Stimulated activated memory B cell treated with anti-CD40 and anti-IgM and Interleukin-4, amounts not matched to agents 10 μg/mL and 1 μg/mL and 100 μg/mL, for 72 hours (primary cell): ENCODE data around the gene CUBN.

Experiments used
- ATAC-seq: fragments of 150-1000 bp; cut with Tn5 transposase; 2 replicates; pipeline ENCODE4 v1.10.0; 2021
- H3K27ac Mint-ChIP-seq: one replicate; pipeline ENCODE4 v1.8.0; 2022; ENCODE audit warnings: mild to moderate bottlenecking, mixed read lengths
- H3K27me3 Mint-ChIP-seq: one replicate; pipeline ENCODE4 v1.8.0; 2022; ENCODE audit warnings: mixed read lengths
- H3K36me3 Mint-ChIP-seq: one replicate; pipeline ENCODE4 v1.8.0; 2022; ENCODE audit warnings: mixed read lengths
- H3K4me1 Mint-ChIP-seq: one replicate; pipeline ENCODE4 v1.8.0; 2022; ENCODE audit warnings: mixed read lengths
- H3K4me3 Mint-ChIP-seq: one replicate; pipeline ENCODE4 v1.8.0; 2022; ENCODE audit warnings: mild to moderate bottlenecking, moderate library complexity, mixed read lengths
- H3K9me3 Mint-ChIP-seq: one replicate; pipeline ENCODE4 v1.8.0; 2022; ENCODE audit warnings: mixed read lengths

Gene CUBN

GRCh38 chr10:16966991-16967865 is 162.4 kb downstream of the CUBN start:
- H3K4me1 Mint-ChIP-seq: no peaks in the 10 kb centered on the region
- H3K27me3 Mint-ChIP-seq: no peaks in the 10 kb centered on the region
- no peaks in the 10 kb centered on the region for H3K36me3 Mint-ChIP-seq
- no peaks in the 10 kb centered on the region for H3K9me3 Mint-ChIP-seq
- H3K4me3 Mint-ChIP-seq: no peak overlapping the region
- H3K27ac Mint-ChIP-seq: no peak overlapping the region
- ATAC-seq: no peak

- no peaks in the 10 kb centered on the region for H3K27me3 Mint-ChIP-seq
- H3K4me3 Mint-ChIP-seq: no peak overlapping the region
- no peaks in the 10 kb centered on the region for H3K36me3 Mint-ChIP-seq
- H3K4me1 Mint-ChIP-seq: no peaks in the 10 kb centered on the region
- no peak overlapping the region for H3K27ac Mint-ChIP-seq
- H3K9me3 Mint-ChIP-seq: no peaks in the 10 kb centered on the region
- ATAC-seq: no peak
These were observed 163.7 kb downstream of the CUBN start for GRCh38 chr10:16965740-16966447.

GRCh38 chr10:16965344-16965616 is 164.3 kb downstream of the CUBN start:
- H3K27me3 Mint-ChIP-seq: no peaks in the 10 kb centered on the region
- H3K9me3 Mint-ChIP-seq: no peaks in the 10 kb centered on the region
- H3K4me3 Mint-ChIP-seq: no peak overlapping the region
- no peaks in the 10 kb centered on the region for H3K4me1 Mint-ChIP-seq
- H3K27ac Mint-ChIP-seq: no peak overlapping the region
- no peak for ATAC-seq
- no peaks in the 10 kb centered on the region for H3K36me3 Mint-ChIP-seq

- no peaks in the 10 kb centered on the region for H3K36me3 Mint-ChIP-seq
- no peak overlapping the region for H3K4me3 Mint-ChIP-seq
- H3K9me3 Mint-ChIP-seq: no peaks in the 10 kb centered on the region
- no peaks in the 10 kb centered on the region for H3K27me3 Mint-ChIP-seq
- H3K27ac Mint-ChIP-seq: no peak overlapping the region
- no peaks in the 10 kb centered on the region for H3K4me1 Mint-ChIP-seq
- no peak for ATAC-seq
These were observed 164.9 kb downstream of the CUBN start for GRCh38 chr10:16964576-16965343.

- H3K4me1 Mint-ChIP-seq: no peaks in the 10 kb centered on the region
- H3K27ac Mint-ChIP-seq: no peak overlapping the region
- H3K9me3 Mint-ChIP-seq: no peaks in the 10 kb centered on the region
- no peak overlapping the region for H3K4me3 Mint-ChIP-seq
- H3K36me3 Mint-ChIP-seq: no peaks in the 10 kb centered on the region
- ATAC-seq: no peak
- no peaks in the 10 kb centered on the region for H3K27me3 Mint-ChIP-seq
These were observed 169.1 kb downstream of the CUBN start for GRCh38 chr10:16960551-16960950.

GRCh38 chr10:16957038-16957437 is 172.6 kb downstream of the CUBN start:
- Mint-ChIP-seq H3K9me3 (no peaks in the 10 kb centered on the region), H3K4me1 (no peaks in the 10 kb centered on the region), H3K27ac (no peak overlapping the region), H3K36me3 (no peaks in the 10 kb centered on the region), H3K4me3 (no peak overlapping the region), H3K27me3 (no peaks in the 10 kb centered on the region)
- no peak for ATAC-seq

GRCh38 chr10:16954280-16955030 is 175.2 kb downstream of the CUBN start:
- Mint-ChIP-seq H3K36me3 (no peaks in the 10 kb centered on the region), H3K9me3 (no peaks in the 10 kb centered on the region), H3K27me3 (no peaks in the 10 kb centered on the region), H3K4me1 (no peaks in the 10 kb centered on the region), H3K4me3 (no peak overlapping the region), H3K27ac (no peak overlapping the region)
- ATAC-seq: no peak

- no peak overlapping the region for H3K4me3 Mint-ChIP-seq
- H3K9me3 Mint-ChIP-seq: no peaks in the 10 kb centered on the region
- H3K4me1 Mint-ChIP-seq: no peaks in the 10 kb centered on the region
- ATAC-seq: no peak
- no peaks in the 10 kb centered on the region for H3K36me3 Mint-ChIP-seq
- no peaks in the 10 kb centered on the region for H3K27me3 Mint-ChIP-seq
- H3K27ac Mint-ChIP-seq: no peak overlapping the region
These were observed 176.3 kb downstream of the CUBN start for GRCh38 chr10:16953270-16953669.

GRCh38 chr10:16952610-16953009 is 177.0 kb downstream of the CUBN start:
- Mint-ChIP-seq H3K4me1 (no peaks in the 10 kb centered on the region), H3K9me3 (no peaks in the 10 kb centered on the region), H3K27ac (no peak overlapping the region), H3K27me3 (no peaks in the 10 kb centered on the region), H3K4me3 (no peak overlapping the region), H3K36me3 (no peaks in the 10 kb centered on the region)
- no peak for ATAC-seq

GRCh38 chr10:16952080-16952479 is 177.5 kb downstream of the CUBN start:
- Mint-ChIP-seq H3K27ac (no peak overlapping the region), H3K9me3 (no peaks in the 10 kb centered on the region), H3K36me3 (peaks cover 3% of the 10 kb centered on the region), H3K4me3 (no peak overlapping the region), H3K4me1 (no peaks in the 10 kb centered on the region), H3K27me3 (no peaks in the 10 kb centered on the region)
- ATAC-seq: no peak

GRCh38 chr10:16950656-16951601 is 178.7 kb downstream of the CUBN start:
- no peak for ATAC-seq
- no peaks in the 10 kb centered on the region for H3K27me3 Mint-ChIP-seq
- peaks cover 8% of the 10 kb centered on the region for H3K36me3 Mint-ChIP-seq
- H3K9me3 Mint-ChIP-seq: no peaks in the 10 kb centered on the region
- H3K4me1 Mint-ChIP-seq: no peaks in the 10 kb centered on the region
- no peak overlapping the region for H3K4me3 Mint-ChIP-seq
- H3K27ac Mint-ChIP-seq: no peak overlapping the region

- no peak for ATAC-seq
- no peak overlapping the region for H3K4me3 Mint-ChIP-seq
These were observed 179.8 kb downstream of the CUBN start for GRCh38 chr10:16949816-16950215.

GRCh38 chr10:16948361-16948760 is 181.2 kb downstream of the CUBN start:
- Mint-ChIP-seq H3K9me3 (no peaks in the 10 kb centered on the region), H3K36me3 (peaks cover 8% of the 10 kb centered on the region), H3K27ac (no peak overlapping the region), H3K4me1 (no peaks in the 10 kb centered on the region), H3K4me3 (no peak overlapping the region), H3K27me3 (no peaks in the 10 kb centered on the region)
- ATAC-seq: no peak

More at GRCh38 chr10:16949816-16950215, 179.8 kb downstream of the CUBN start:
- peaks cover 8% of the 10 kb centered on the region for H3K36me3 Mint-ChIP-seq
- H3K27ac Mint-ChIP-seq: no peak overlapping the region
- H3K4me1 Mint-ChIP-seq: no peaks in the 10 kb centered on the region
- no peaks in the 10 kb centered on the region for H3K27me3 Mint-ChIP-seq
- H3K9me3 Mint-ChIP-seq: no peaks in the 10 kb centered on the region

- Mint-ChIP-seq H3K27me3 (no peaks in the 10 kb centered on the region), H3K4me3 (no peak overlapping the region), H3K9me3 (no peaks in the 10 kb centered on the region), H3K36me3 (peaks cover 8% of the 10 kb centered on the region), H3K27ac (no peak overlapping the region), H3K4me1 (peaks cover 5% of the 10 kb centered on the region)
- ATAC-seq: no peak
These were observed 182.5 kb downstream of the CUBN start for GRCh38 chr10:16947069-16947468.
